ENCODE results near the gene FBLIM1. TPM values are rescaled to one million over a fixed set of nuclear protein-coding genes. Genes with fewer than 3 reads are reported as not detected.

Gene FBLIM1
- polyA plus RNA-seq, 1 experiment, result 122 TPM

- H3K27me3 ChIP-seq (ENCODE audit: control insufficient read depth, insufficient read depth, low read length), result no peaks in the 10 kb centered on the region
- POLR2A ChIA-PET, result interaction anchor here (0.5 kb wide), 1 partner anchor 101 kb away, joined by 4 read pairs; no protein-coding TSS in a partner anchor
These were observed 27.7 kb upstream of the FBLIM1 start for GRCh38 chr1:15730936-15731335.

GRCh38 chr1:15731735-15732685, 26.6 kb upstream of the FBLIM1 start:
- Histone ChIP-seq H3K27me3 (ENCODE audit: control insufficient read depth, insufficient read depth, low read length) (no peaks in the 10 kb centered on the region), H3K27ac (ENCODE audit: low read depth, low read length) (no peak overlapping the region), H3K4me3 (ENCODE audit: low read depth, low read length) (no peak overlapping the region), H3K9me3 (ENCODE audit: control insufficient read depth, insufficient read depth, low read length) (no peaks in the 10 kb centered on the region; the same call in 1 of the 2 replicates)
- no peak for DNase-seq (ENCODE audit: low read depth, low spot score)
- POLR2A ChIA-PET, result interaction anchor here (0.5 kb wide), 1 partner anchor 102 kb away, joined by 4 read pairs; no protein-coding TSS in a partner anchor
- no peak for TF ChIP-seq CTCF (IDR thresholded peaks at IDR 0.05; ENCODE audit: low read depth, low read length)
- CTCF ChIA-PET, result no interaction called here

More at GRCh38 chr1:15730936-15731335, 27.7 kb upstream of the FBLIM1 start:
- CTCF ChIA-PET, result no interaction called here
- Histone ChIP-seq H3K4me3 (ENCODE audit: low read depth, low read length) (no peak overlapping the region), H3K9me3 (ENCODE audit: control insufficient read depth, insufficient read depth, low read length) (no peaks in the 10 kb centered on the region; the same call in 1 of the 2 replicates), H3K27ac (ENCODE audit: low read depth, low read length) (no peak overlapping the region)
- no peak for DNase-seq (ENCODE audit: low read depth, low spot score)
- no peak for TF ChIP-seq CTCF (IDR thresholded peaks at IDR 0.05; ENCODE audit: low read depth, low read length)

GRCh38 chr1:15732686-15733081, 25.9 kb upstream of the FBLIM1 start:
- no peaks in the 10 kb centered on the region for H3K27me3 ChIP-seq (ENCODE audit: control insufficient read depth, insufficient read depth, low read length)
- TF ChIP-seq CTCF (IDR thresholded peaks at IDR 0.05; ENCODE audit: low read depth, low read length), result no peak
- ChIA-PET POLR2A (no interaction called here), CTCF (interaction anchor here (1.0 kb wide), 1 partner anchor 139 kb away, joined by 3 read pairs; no protein-coding TSS in a partner anchor)
- no peak overlapping the region for H3K27ac ChIP-seq (ENCODE audit: low read depth, low read length)
- DNase-seq (ENCODE audit: low read depth, low spot score), result no peak
- H3K9me3 ChIP-seq (ENCODE audit: control insufficient read depth, insufficient read depth, low read length), result no peaks in the 10 kb centered on the region; the same call in 1 of the 2 replicates
- no peak overlapping the region for H3K4me3 ChIP-seq (ENCODE audit: low read depth, low read length)

- TF ChIP-seq CTCF (IDR thresholded peaks at IDR 0.05; ENCODE audit: low read depth, low read length), result no peak
- ChIA-PET POLR2A (no interaction called here), CTCF (interaction anchor here (1.0 kb wide), 1 partner anchor 139 kb away, joined by 3 read pairs; no protein-coding TSS in a partner anchor)
- no peak overlapping the region for H3K4me3 ChIP-seq (ENCODE audit: low read depth, low read length)
- no peaks in the 10 kb centered on the region; the same call in 1 of the 2 replicates for H3K9me3 ChIP-seq (ENCODE audit: control insufficient read depth, insufficient read depth, low read length)
- no peak overlapping the region for H3K27ac ChIP-seq (ENCODE audit: low read depth, low read length)
- no peak for DNase-seq (ENCODE audit: low read depth, low spot score)
- no peaks in the 10 kb centered on the region for H3K27me3 ChIP-seq (ENCODE audit: control insufficient read depth, insufficient read depth, low read length)
These were observed 25.3 kb upstream of the FBLIM1 start for GRCh38 chr1:15733218-15733725.
